Stimulated activated CD8-positive, alpha-beta memory T cell treated with anti-CD3 and anti-CD28 coated beads, Interleukin-4, amount 100 ng/mL, for 1 hour (primary cell): ENCODE measurements around the gene SMIM7.
"Not testable (repeated sequence)": the region's sequence is repeated elsewhere in the genome, so short reads cannot be mapped to it uniquely, and the experiment has no call there.

ENCODE experiments used
- DNase-seq, 2 donors: peaks; one replicate each; pipeline ENCODE4 v3.0.0-alpha.2; 2020; ENCODE audit warnings: low read depth in 2 of 2, low spot score in 1 of 2

Gene SMIM7

DNA sequence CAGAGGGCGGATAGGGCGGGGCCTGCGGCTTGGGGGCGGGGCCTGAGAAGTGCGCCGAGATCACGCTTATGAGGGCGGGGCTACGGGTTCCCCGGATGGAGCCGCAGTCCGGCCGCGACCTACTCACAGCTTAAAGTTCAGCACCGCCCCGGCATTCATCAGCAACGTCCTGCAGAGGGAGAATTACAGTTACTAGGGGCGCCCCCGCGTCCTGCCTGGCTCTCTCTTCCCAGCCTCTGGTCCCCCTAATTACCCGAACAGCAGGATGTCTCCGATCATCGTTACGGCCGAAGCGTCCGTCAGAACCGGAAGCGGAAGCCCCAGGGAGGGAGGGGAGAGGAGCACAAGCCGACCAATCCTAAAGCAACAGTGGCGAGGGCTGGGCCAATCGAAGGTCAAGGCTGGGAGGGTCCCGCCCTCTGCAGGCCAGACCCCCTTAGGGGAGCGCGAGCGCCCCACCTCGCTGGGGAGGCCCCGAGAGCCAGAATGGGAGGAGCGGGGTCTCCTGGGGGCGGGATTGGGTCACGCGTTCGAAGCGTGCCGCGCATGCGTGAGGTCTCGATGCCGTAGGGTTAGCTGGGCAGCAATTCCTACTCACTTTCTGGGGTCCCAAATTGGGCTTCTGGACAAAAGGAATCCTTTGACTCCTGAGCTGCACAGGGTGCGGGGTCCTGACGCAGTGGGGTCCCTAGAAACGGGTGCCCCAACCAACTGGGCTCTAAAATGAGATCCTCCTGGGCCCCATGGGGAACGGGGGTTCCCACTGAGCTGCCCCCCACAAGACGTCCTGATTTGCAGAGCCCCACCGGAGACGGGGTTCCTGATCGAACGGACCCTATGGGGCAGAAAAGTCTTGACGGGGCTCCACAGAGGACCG, at the start of gene SMIM7:
SMIM7 (minus strand) TSS at position 313 of the 877 bp plus-strand sequence; CDS start at position 279, 34 bp downstream.
- peak; percentile 95 to 97 for DNase-seq

DNA sequence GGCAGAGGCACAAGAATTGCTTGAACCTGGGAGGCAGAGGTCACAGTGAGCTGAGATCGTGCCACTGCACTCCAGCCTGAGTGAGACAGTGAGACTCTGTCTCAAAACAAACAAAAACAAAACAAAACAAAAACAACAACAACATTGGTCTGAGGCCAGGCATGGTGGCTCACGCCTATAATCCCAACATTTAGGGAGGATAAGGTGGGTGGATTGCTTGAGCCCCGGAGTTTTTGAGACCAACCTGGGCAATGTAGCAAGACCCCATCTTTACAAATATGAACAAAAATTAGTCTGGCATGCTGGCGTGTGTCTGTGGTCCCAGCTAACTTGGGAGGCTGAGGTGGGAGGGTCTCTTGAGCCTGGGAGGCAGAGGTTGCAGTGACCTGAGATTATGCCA, 43.7 kb upstream of the SMIM7 start:
- DNase-seq = no peak

DNA sequence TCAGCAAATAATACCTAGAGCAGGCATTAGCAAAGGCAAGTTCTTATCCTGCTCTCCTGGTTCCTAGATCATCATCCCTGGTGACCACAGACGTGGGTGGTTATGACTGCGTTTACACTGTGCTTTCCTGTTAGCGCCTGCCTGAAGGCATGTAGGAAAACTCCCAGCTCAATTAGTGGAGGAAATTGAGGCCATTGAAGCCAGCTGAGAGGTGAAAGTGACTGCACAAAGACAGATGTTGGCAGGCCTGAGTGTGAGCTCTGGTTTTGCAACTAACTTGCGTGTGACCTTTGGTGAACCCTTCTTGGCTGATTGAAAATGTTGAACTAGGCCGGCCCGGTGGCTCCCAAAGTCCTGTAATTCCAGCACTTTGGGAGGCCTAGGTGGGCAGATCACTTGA, 42.2 kb upstream of the SMIM7 start:
- no peak for DNase-seq

DNA sequence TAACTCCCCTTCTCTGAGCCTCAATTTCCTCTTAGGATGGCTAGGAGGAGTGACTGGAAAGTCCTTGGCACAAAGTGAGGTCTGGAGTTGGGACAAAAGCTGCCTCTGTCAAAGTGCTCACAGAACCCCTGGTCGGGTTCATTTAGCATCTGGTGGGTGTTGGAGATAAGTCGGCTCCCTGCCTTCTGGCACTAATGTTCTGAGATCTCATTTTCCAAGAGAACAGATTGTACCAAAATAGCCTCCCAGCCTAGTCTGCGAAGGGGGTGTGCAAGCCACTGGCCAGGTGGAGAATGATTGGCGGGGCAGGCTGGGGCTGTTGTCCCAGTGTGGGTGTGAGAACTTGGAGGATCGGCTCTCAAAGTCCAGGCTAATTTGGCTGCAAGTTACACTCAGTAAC, 39.0 kb upstream of the SMIM7 start:
- DNase-seq = no peak

DNA sequence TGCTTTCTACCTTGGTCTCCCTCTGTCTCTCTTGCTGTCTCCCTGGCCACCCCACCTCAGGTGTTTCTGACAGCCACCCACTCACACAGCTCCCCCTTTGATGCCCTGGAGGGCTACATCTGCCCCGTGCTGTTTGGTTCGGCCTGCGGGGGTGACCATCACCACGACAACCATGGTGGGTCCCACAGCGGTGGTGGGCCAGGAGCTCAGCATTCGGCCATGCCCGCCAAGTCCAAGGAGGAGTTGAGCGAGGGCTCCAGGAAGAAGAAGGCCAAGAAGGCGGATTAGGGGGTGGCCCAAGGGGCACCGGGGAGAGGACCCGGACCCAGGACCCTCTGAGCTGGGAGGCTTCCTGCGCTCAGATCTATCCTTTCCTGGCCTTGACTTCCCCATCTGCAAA, 28.1 kb upstream of the SMIM7 start:
- no peak for DNase-seq

DNA sequence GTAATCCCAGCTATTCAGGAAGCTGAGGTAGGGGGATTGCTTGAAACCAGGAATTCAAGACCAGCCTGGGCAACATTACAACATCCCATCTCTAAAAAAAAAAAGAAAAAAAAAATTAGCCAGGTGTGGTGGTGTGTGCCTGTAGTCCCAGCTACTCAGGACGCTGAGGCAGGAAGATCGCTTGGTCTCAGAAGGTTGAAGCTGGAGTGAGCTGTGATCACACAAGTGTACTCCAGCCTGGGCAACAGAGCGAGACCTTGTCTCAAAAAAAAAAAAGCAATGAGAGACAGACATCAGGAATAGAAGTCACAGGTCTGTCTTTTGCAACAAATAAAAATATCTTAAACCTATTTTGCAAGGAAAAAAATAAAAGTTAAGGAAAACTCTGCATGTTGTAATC, 24.3 kb upstream of the SMIM7 start:
- no peak for DNase-seq

DNA sequence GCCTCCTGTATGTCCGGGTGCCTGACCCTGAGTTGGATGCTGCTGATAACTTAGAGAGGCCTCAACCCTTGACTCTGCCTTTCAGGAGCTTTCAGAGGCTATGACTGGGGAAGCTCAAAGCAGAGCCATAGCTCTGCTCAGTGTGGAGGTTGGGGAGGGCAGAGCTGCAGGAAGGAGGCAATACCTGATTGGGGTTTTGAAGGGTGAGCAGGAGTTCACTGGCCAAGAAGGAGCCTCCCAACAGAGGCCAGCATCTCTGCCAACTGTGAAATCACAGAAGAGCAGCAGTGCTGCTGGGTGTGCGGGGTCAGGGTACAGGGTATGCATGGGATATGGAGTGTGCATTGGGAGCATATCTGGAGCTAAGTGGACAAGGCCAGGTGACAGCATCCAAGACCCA, 22.6 kb upstream of the SMIM7 start:
- no peak for DNase-seq

DNA sequence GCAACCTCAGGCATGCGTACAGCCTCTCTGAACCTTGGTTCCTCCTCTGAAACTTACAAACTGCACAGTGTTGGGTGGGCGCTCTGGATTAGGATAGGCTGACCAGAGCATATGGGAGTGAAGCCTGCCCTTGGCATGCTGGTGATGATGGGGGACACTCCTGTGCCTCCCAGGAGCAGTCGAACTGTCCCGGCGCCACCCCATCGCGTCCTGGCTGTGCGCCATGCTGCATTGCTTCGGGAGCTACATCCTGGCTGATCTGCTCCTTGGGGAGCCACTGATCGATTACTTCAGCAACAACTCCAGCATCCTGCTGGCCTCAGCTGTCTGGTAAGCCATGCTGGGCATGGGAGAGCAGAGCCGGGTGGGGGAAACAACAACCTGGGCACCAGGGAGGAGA, 19.9 kb upstream of the SMIM7 start:
- no peak for DNase-seq

DNA sequence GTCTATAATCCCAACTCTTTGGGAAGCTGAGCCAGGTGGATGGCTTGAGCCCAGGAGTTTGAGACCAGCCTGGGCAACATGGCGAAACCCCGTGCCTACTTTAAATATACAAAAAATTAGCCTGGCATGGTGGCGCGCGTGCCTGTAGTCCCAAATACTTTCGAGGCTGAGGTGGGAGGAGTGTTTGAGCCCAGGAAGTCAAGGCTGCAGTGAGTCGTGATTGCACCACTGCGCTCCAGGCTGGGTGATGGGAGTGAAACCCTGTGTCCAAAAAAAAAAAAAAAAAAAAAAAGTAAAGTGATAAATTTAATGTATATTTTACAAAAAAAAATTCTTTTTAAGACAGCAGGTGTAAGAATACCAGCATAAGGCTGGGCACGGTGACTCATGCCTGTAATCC, 18.6 kb upstream of the SMIM7 start:
- DNase-seq = no peak

DNA sequence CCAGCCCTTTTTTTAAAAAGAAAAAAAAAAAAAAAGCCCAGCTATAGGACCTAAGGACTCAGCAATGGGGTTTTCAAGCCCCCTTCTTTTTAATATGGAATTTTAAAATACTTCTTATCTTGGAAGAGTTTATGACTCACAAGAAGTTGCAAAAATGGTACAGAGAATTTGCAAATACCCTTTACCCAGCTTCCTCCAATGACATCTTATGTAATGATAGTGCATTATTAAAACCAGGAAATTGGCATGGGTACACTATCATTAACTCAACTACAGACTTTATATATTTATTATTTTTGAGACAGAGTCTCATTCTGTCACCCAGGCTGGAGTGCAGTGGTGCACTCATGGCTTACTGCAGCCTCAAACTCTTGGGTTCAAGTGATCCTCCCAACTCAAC, 17.1 kb upstream of the SMIM7 start:
- DNase-seq = no peak

DNA sequence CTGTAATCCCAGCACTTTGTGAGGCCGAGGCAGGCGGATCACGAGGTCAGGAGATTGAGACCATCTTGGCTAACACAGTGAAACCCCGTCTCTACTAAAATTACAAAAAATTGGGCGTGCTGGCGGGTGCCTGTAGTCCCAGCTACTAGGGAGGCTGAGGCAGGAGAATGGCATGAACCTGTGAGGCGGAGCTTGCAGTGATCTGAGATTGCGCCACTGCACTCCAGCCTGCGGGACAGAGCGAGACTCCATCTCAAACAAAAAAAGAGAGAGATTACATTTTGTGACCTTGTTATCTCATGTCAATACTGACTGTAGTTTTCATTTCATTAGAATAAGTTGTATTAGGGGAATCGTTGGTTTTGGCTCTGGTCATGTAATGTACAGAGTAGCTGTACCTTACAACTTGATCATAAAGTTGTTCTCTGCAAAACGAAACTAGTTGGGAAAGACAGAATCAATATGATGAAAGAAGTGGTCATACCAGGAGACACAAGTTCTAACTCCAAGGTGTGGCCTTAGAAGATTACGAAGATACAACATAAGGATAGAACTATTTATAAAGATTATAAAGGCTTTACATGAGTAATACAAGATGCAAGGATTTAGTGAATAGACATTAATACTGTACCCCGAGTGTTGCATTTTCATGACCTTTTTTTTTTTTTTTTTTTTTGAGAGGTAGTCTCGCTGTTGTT, 16.3 kb upstream of the SMIM7 start:
- no peak for DNase-seq

DNA sequence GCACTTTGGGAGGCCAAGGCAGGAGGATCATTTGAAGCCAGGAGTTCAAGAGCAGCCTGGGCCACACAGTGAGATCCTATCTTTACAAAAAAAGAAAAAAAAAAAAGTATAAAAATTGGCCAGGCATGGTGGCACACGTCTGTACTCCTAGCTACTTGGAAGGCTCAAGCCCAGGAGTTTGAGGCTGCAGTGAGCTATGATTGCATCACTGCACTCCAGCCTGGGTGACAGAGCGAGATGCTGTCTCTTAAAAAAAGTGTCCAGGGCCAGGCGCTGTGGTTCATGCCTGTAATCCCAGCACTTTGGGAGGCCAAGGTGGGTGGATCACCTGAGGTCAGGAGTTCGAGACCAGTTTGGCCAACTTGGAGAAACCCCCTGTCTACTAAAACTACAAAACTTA, 13.9 kb upstream of the SMIM7 start:
- not testable (repeated sequence) for DNase-seq

DNA sequence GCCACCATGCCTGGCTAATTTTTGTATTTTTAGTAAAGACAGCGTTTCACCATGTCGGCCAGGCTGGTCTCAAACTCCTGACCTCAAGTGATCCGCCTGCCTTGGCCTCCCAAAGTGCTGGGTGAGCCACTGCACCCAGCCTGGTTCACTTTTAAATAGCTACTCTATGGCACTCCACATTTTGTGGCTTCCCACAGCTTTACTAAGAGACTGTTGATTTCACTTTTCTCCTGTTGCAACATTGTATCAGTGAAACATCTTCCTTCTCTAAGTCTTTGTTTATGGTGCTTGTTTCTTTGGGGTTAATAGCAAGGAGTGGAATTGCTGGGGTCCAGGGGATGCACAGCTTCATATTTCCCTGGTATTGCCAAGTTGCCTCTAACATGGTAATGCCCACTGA, 13.3 kb upstream of the SMIM7 start:
- no peak for DNase-seq

DNA sequence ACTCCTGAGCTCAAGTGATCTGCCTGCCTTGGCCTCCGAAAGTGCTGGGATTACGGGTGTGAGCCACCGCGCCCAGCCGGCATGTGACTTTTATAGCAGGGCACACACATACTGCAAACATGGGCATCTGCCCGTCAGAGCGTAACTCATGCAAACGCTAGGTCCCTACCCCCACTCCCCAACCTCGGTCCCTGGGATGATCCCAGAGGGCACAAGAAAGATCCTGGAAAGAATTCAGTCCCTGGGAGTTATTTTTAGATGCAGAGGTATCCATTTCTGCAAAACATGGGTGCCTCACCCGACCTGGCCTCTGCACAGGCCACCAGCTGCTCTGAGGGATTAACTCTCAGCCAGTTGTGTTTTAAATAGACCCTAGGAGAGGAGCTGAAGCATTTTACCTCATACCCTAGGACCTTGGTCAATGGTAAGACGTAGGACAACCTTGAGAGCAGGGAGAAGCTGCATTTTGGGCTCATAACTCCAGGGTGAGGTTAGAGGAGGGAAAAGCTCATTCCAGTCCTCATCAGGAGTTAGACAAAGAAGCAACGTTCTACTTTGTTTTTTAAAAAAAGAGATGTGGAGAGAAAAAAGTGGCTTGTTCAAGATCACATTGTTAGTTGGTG, 11.8 kb upstream of the SMIM7 start:
- no peak for DNase-seq

DNA sequence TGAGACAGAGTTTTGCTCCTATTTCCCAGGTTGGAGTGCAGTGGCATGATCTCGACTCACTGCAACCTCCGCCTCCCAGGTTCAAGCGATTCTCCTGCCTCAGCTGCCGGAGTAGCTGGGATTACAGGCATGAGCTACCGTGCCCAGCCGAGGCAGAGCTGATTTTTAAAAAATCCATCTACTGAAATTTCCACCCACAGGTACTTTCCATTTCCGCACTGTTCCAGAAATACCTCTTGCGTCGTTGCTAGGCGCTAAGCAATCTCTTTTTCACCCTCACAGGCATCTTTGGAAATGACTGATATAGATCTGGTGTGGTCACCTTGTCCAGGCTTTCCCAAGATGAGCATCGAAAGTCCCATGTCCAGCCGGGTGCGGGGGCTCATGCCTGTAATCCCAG, 10.3 kb upstream of the SMIM7 start:
- DNase-seq = no peak

DNA sequence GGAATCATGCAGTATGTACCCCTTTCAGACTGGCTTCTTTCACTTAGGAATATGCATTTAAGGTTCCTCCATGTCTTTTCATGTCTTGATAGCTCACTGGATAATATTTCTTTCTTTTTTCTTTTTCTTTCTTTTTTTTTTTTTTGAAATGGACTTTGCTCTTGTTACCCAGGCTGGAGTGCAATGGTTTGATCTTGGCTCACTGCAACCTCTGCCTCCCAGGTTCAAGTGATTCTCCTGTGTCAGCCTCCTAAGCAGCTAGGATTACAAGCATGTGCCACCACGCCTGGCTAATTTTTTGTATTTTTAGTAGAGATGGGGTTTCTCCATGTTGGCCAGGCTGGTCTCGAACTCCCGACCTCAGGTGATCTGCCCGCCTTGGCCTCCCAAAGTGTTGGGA, 8.8 kb upstream of the SMIM7 start:
- not testable (repeated sequence) for DNase-seq

DNA sequence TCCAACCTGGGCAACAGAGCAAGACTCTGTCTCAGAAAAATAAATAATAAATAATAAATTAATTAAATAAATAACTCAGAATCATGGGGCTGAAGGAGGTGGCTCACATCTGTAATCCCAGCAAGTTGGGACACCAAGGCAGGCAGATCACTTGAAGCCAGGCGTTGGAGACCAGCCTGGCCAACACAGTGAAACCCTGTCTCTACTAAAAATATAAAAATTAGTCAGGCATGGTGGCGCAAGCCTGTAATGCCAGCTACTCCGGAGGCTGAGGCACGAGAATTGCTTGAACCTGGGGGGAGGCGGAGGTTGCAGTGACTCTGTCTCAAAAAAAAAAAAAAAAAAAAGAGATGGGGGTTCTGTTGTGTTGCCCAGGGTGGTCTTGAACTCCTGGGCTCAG, 8.2 kb upstream of the SMIM7 start:
- DNase-seq = no peak

DNA sequence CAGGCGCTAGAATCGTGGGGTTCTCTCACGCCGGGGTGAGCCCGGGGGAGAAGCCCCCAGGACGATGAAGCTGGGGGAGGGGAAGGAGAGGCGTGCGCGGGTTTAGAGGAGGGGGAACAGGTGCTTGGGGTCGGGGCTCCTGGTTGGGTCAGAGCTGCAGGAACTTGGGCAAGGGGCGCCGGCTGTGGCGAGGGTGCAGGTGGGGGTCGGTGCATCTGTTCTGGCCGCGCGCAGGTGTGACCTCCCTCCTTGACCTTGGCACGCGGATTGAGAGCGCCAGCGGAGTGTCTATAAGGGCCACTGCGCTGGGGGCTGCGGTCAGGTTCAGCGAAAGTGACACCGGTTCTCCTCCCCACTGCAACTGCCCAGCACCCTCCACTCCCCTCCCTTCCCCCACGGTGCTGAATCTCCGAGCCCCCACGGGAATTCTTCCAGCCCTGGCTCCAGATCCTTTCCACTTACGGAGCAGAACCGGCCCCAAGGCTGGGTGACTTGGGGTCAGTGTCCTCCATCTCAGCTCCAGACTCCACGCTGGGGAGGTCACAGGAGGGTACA, 1.6 kb upstream of the SMIM7 start:
- no peak for DNase-seq

DNA sequence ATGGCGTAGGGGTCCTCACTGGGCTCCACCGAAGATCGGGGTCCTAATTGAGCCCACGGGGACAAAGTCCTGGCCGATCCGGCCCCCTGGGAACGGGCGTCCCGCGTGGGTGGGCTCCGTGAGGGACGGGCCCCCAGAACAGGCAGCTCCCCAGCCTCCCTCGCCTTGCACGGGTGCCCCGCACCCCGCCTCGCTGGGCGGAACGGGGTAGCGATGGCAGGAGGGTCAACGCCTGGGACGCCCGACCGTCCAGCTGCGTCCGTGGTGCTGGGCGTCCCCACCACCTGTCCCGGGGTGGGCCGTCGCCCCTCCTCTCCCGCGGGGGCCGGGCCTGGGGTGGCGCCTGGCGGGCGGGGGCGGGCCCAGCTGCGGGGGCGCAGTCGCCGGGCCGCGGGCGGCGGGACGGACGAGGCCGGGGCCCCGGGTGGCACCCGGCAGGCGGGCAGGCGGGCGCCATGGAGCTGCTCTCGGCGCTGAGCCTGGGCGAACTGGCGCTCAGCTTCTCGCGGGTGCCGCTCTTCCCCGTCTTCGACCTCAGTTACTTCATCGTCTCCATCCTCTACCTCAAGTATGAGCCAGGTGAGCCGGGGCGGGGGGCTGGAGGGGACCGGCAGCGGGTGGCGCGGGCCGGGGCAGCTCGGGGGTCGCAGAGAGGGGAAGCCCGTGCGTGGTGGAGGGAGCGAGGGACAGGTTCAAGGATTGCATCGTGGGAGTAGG, 977 bp upstream of the SMIM7 start, which contains the start of gene TMEM38A:
TMEM38A (plus strand) TSS at position 377 of the 717 bp plus-strand sequence; CDS start at position 456, 79 bp downstream.
- peak in 1 of 2 donors; percentile 17 for DNase-seq

DNA sequence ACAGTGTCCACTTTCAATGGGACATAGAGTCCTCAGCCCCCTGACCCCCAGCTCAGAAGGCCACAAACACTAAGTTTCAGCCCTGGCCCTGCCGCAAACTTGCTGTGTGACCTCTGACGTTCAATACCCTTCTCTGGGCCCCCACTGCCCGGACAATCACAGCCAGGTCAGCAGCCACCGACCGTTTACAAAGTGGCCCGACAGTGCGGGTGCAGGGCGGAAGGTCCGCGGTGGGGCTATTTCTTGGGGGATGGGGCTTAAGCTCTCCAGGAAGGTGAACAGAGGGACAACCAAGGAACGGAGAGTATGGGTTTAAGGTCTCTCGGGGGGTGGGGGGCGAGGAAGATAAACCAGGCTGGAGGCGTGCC, 496 bp downstream of the SMIM7 start:
- no peak for DNase-seq

DNA sequence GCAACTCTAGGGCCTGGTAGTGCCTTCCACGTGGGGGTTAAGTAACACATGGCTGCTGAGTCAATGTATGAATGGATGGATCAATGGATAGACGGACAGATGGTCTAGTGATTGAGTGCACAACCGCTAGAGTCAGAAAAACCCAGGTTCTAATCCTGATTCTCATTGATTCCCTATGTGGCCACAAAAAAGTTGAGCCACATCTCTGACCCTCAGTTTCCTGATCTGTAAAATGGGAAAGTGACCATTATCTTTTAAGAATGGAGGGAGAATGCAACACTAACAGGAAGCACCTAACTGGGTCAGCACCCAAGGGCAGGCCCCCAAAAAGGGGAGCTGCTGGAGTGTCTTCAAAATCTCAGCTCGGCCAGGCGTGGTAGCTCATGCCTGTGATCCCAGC, 2.6 kb downstream of the SMIM7 start:
- DNase-seq = no peak
